HG03354 (cell line): ENCODE measurements around the gene ZNF189.
"Not testable (repeated sequence)": the region's sequence is repeated elsewhere in the genome, so short reads cannot be mapped to it uniquely, and the experiment has no call there.

Experiments used
- ATAC-seq: cut with Tn5 transposase; IDR thresholded peaks from one replicate; pipeline ENCODE4 v1.9.1; 2021; ENCODE audit warnings: mild to moderate bottlenecking; ENCODE audit not compliant: unreplicated experiment, poor library complexity, severe bottlenecking

ZNF189 gene

GRCh38 chr9:101376111-101376848 is 22.4 kb upstream of the ZNF189 start:
- no peak for ATAC-seq

GRCh38 chr9:101380295-101380694 is 18.4 kb upstream of the ZNF189 start:
- ATAC-seq = no peak

- no peak for ATAC-seq
Measured at GRCh38 chr9:101381118-101381517, 17.5 kb upstream of the ZNF189 start.

GRCh38 chr9:101381833-101382342 is 16.8 kb upstream of the ZNF189 start:
- ATAC-seq = no peak

- ATAC-seq = no peak
Measured at GRCh38 chr9:101383361-101383760, 15.3 kb upstream of the ZNF189 start.

GRCh38 chr9:101384873-101385536 is 13.6 kb upstream of the ZNF189 start, which contains the start of gene BAAT:
TSS of gene BAAT (minus strand) at chr9:101385006. CDS start at chr9:101371404, 13,602 bp downstream.
- ATAC-seq = not testable (repeated sequence)

GRCh38 chr9:101387871-101388506 is 10.7 kb upstream of the ZNF189 start:
- ATAC-seq = peak; percentile 83

- no peak for ATAC-seq
Measured at GRCh38 chr9:101388507-101388993, 10.1 kb upstream of the ZNF189 start.

GRCh38 chr9:101393135-101393534 is 5.5 kb upstream of the ZNF189 start:
- ATAC-seq = no peak

- ATAC-seq = no peak
Measured at GRCh38 chr9:101394687-101395086, 4.0 kb upstream of the ZNF189 start.

GRCh38 chr9:101397746-101398067 is 944 bp upstream of the ZNF189 start:
- ATAC-seq = no peak

- ATAC-seq = peak; percentile 17
Measured at GRCh38 chr9:101398930-101399642, 435 bp downstream of the ZNF189 start.

- no peak for ATAC-seq
Measured at GRCh38 chr9:101399643-101399970, 956 bp downstream of the ZNF189 start.

GRCh38 chr9:101400120-101400519 is 1.5 kb downstream of the ZNF189 start:
- ATAC-seq = no peak

- ATAC-seq = no peak
Measured at GRCh38 chr9:101403516-101404285, 5.0 kb downstream of the ZNF189 start.

- no peak for ATAC-seq
Measured at GRCh38 chr9:101408374-101409078, 9.9 kb downstream of the ZNF189 start.

GRCh38 chr9:101409079-101409477 is 10.4 kb downstream of the ZNF189 start:
- no peak for ATAC-seq

- no peak for ATAC-seq
Measured at GRCh38 chr9:101414839-101415238, 16.2 kb downstream of the ZNF189 start.

- no peak for ATAC-seq
Measured at GRCh38 chr9:101415578-101415977, 16.9 kb downstream of the ZNF189 start.
